Measurements from ENCODE around the gene NETO2. TPM values are rescaled to one million over a fixed set of nuclear protein-coding genes. Genes with fewer than 3 reads are reported as not detected.

Gene NETO2
- total and polyA plus RNA-seq, 2 experiments from 2014 or later, result 4.0 to 14.6 TPM

- in situ Hi-C loops (cut with MboI), result no loop called here
- Histone ChIP-seq H4K20me1 (ENCODE audit: insufficient read depth) (no peaks in the 10 kb centered on the region), H3K36me3 (ENCODE audit: low read depth) (no peaks in the 10 kb centered on the region), H3K9ac (peak overlapping the region; percentile 42), H3K4me1 (ENCODE audit: insufficient read depth) (no peaks in the 10 kb centered on the region), H3K27ac (no peak overlapping the region), H2AFZ (peak overlapping the region; percentile 86), H3K4me2 (ENCODE audit: unreplicated experiment) (peak overlapping the region; percentile 99), H3K4me3 (peak overlapping the region; percentile 77), H3K9me2 (ENCODE audit: insufficient read depth) (no peaks in the 10 kb centered on the region), H3K27me3 (replicated peaks; ENCODE audit: insufficient read depth) (no peaks in the 10 kb centered on the region), H3K9me3 (ENCODE audit: low read depth) (no peaks in the 10 kb centered on the region), H3K79me2 (ENCODE audit: insufficient read depth) (no peaks in the 10 kb centered on the region), H3F3A (ENCODE audit: insufficient read depth) (peaks cover 5% of the 10 kb centered on the region; the same call in 1 of the 2 replicates)
- WGBS, 2 experiments (ENCODE audit: low coverage in 1 of 2, low lambda C conversion rate in 2 of 2, missing lambda C conversion rate in 2 of 2), result 1 to 2% methylated on average over 76 to 88 of the region's 111 CpGs
- peak; percentile 73 for DNase-seq
- no peak for TF ChIP-seq EZH2phosphoT487 (IDR thresholded peaks at IDR 0.05; ENCODE audit: insufficient read depth, low read depth)
- no peak for TF ChIP-seq EZH2 (IDR thresholded peaks at IDR 0.05; ENCODE audit: insufficient read depth, poor library complexity, severe bottlenecking)
These were observed 696 bp downstream of the NETO2 start for GRCh38 chr16:47142821-47143676.

- peaks cover 5% of the 10 kb centered on the region; the same call in 1 of the 2 replicates for H3F3A ChIP-seq (ENCODE audit: insufficient read depth)
- 2% methylated on average over 8 of the region's 8 CpGs for WGBS, 2 experiments (ENCODE audit: low coverage in 1 of 2, low lambda C conversion rate in 2 of 2, missing lambda C conversion rate in 2 of 2)
- H2AFZ ChIP-seq, result peak overlapping the region; percentile 86
- H3K4me3 ChIP-seq, result peak overlapping the region; percentile 77
- no peak for TF ChIP-seq EZH2phosphoT487 (IDR thresholded peaks at IDR 0.05; ENCODE audit: insufficient read depth, low read depth)
- TF ChIP-seq EZH2 (IDR thresholded peaks at IDR 0.05; ENCODE audit: insufficient read depth, poor library complexity, severe bottlenecking), result no peak
- DNase-seq, result peak; percentile 55
- H3K36me3 ChIP-seq (ENCODE audit: low read depth), result no peaks in the 10 kb centered on the region
- no peak overlapping the region for H3K27ac ChIP-seq
- no peaks in the 10 kb centered on the region for H3K27me3 ChIP-seq (replicated peaks; ENCODE audit: insufficient read depth)
- H3K9ac ChIP-seq, result peak overlapping the region; percentile 42
- in situ Hi-C loops (cut with MboI), result no loop called here
- H3K9me2 ChIP-seq (ENCODE audit: insufficient read depth), result no peaks in the 10 kb centered on the region
- H4K20me1 ChIP-seq (ENCODE audit: insufficient read depth), result no peaks in the 10 kb centered on the region
- H3K4me1 ChIP-seq (ENCODE audit: insufficient read depth), result no peaks in the 10 kb centered on the region
- H3K9me3 ChIP-seq (ENCODE audit: low read depth), result no peaks in the 10 kb centered on the region
- H3K4me2 ChIP-seq (ENCODE audit: unreplicated experiment), result peak overlapping the region; percentile 99
- no peaks in the 10 kb centered on the region for H3K79me2 ChIP-seq (ENCODE audit: insufficient read depth)
These were observed 1.3 kb downstream of the NETO2 start for GRCh38 chr16:47142486-47142820.

GRCh38 chr16:47141773-47142485 lies 1.8 kb downstream of the NETO2 start:
- H3K36me3 ChIP-seq (ENCODE audit: low read depth), result no peaks in the 10 kb centered on the region
- peak overlapping the region; percentile 86 for H2AFZ ChIP-seq
- H3K9ac ChIP-seq, result peak overlapping the region; percentile 42
- H3K4me2 ChIP-seq (ENCODE audit: unreplicated experiment), result peak overlapping the region; percentile 99
- no peak overlapping the region for H3K27ac ChIP-seq
- TF ChIP-seq EZH2 (IDR thresholded peaks at IDR 0.05; ENCODE audit: insufficient read depth, poor library complexity, severe bottlenecking) (no peak), EZH2phosphoT487 (IDR thresholded peaks at IDR 0.05; ENCODE audit: insufficient read depth, low read depth) (no peak)
- no peaks in the 10 kb centered on the region for H3K9me2 ChIP-seq (ENCODE audit: insufficient read depth)
- H3K4me3 ChIP-seq, result peak overlapping the region; percentile 77
- WGBS, 2 experiments (ENCODE audit: low coverage in 1 of 2, low lambda C conversion rate in 2 of 2, missing lambda C conversion rate in 2 of 2), result 7% methylated on average over 26 of the region's 26 CpGs
- H3K27me3 ChIP-seq (replicated peaks; ENCODE audit: insufficient read depth), result no peaks in the 10 kb centered on the region
- DNase-seq, result peak; percentile 88
- H3K9me3 ChIP-seq (ENCODE audit: low read depth), result no peaks in the 10 kb centered on the region
- no peaks in the 10 kb centered on the region for H4K20me1 ChIP-seq (ENCODE audit: insufficient read depth)
- peaks cover 5% of the 10 kb centered on the region; the same call in 1 of the 2 replicates for H3F3A ChIP-seq (ENCODE audit: insufficient read depth)
- H3K4me1 ChIP-seq (ENCODE audit: insufficient read depth), result no peaks in the 10 kb centered on the region
- no peaks in the 10 kb centered on the region for H3K79me2 ChIP-seq (ENCODE audit: insufficient read depth)
- in situ Hi-C loops (cut with MboI), result no loop called here

- H3K4me1 ChIP-seq (ENCODE audit: insufficient read depth), result peaks cover 7% of the 10 kb centered on the region
- no peaks in the 10 kb centered on the region for H3K9me3 ChIP-seq (ENCODE audit: low read depth)
- 71 to 85% methylated on average over 4 of the region's 4 CpGs for WGBS, 2 experiments (ENCODE audit: low coverage in 1 of 2, low lambda C conversion rate in 2 of 2, missing lambda C conversion rate in 2 of 2)
- H3K4me2 ChIP-seq (ENCODE audit: unreplicated experiment), result no peak overlapping the region
- no peaks in the 10 kb centered on the region for H3K36me3 ChIP-seq (ENCODE audit: low read depth)
- peaks cover 5% of the 10 kb centered on the region; the same call in 1 of the 2 replicates for H3F3A ChIP-seq (ENCODE audit: insufficient read depth)
- TF ChIP-seq EZH2 (IDR thresholded peaks at IDR 0.05; ENCODE audit: insufficient read depth, poor library complexity, severe bottlenecking) (no peak), EZH2phosphoT487 (IDR thresholded peaks at IDR 0.05; ENCODE audit: insufficient read depth, low read depth) (no peak)
- H3K9ac ChIP-seq, result no peak overlapping the region
- no peaks in the 10 kb centered on the region for H3K27me3 ChIP-seq (replicated peaks; ENCODE audit: insufficient read depth)
- in situ Hi-C loops (cut with MboI), result no loop called here
- H4K20me1 ChIP-seq (ENCODE audit: insufficient read depth), result no peaks in the 10 kb centered on the region
- H3K79me2 ChIP-seq (ENCODE audit: insufficient read depth), result no peaks in the 10 kb centered on the region
- H3K4me3 ChIP-seq, result no peak overlapping the region
- H3K9me2 ChIP-seq (ENCODE audit: insufficient read depth), result no peaks in the 10 kb centered on the region
- H2AFZ ChIP-seq, result no peak overlapping the region
- H3K27ac ChIP-seq, result no peak overlapping the region
- DNase-seq, result no peak
These were observed 3.1 kb downstream of the NETO2 start for GRCh38 chr16:47140686-47141085.

Data from GM23248 (cell line).